ENCODE data around the gene BRICD5. TPM values are rescaled to one million over a fixed set of nuclear protein-coding genes. Genes with fewer than 3 reads are reported as not detected.

Gene BRICD5
- total RNA-seq, 1 experiment from 2014 or later, result 17.1 TPM

- peaks cover 35% of the 10 kb centered on the region for H3F3A ChIP-seq (ENCODE audit: insufficient read depth, low read depth)
- H2AFZ ChIP-seq, result no peak overlapping the region
- TF ChIP-seq CTCF (conservative IDR thresholded peaks at IDR 0.05) (no peak), EZH2 (IDR thresholded peaks at IDR 0.05; ENCODE audit: low read depth) (no peak)
- intact Hi-C loops (cut with micrococcal nuclease; ENCODE audit: unreplicated experiment), result no loop called here
- no peak for DNase-seq
- H3K4me3 ChIP-seq, result no peak overlapping the region
- ChIA-PET POLR2A (ENCODE audit: unreplicated experiment) (no interaction called here), CTCF (no interaction called here)
- no peak overlapping the region for H3K4me2 ChIP-seq
- H3K79me2 ChIP-seq (ENCODE audit: low read depth), result no peaks in the 10 kb centered on the region
- H3K27me3 ChIP-seq (ENCODE audit: insufficient read depth, low read depth), result no peaks in the 10 kb centered on the region
- no peaks in the 10 kb centered on the region for H3K9me2 ChIP-seq (ENCODE audit: insufficient read depth)
- no peaks in the 10 kb centered on the region for H3K4me1 ChIP-seq (replicated peaks; ENCODE audit: insufficient read depth)
- H3K9me3 ChIP-seq (ENCODE audit: insufficient read depth, low read depth), result no peaks in the 10 kb centered on the region
- BruUV-seq (replicated peaks), result no TSS peak
- H4K20me1 ChIP-seq (ENCODE audit: insufficient read depth), result peaks cover 17% of the 10 kb centered on the region; the same call in 1 of the 2 replicates
- no peak overlapping the region for H3K27ac ChIP-seq
- H3K36me3 ChIP-seq (ENCODE audit: low read depth), result no peaks in the 10 kb centered on the region; the same call in 1 of the 2 replicates
These were observed 27.0 kb upstream of the BRICD5 start for GRCh38 chr16:2237493-2238149.

DNA sequence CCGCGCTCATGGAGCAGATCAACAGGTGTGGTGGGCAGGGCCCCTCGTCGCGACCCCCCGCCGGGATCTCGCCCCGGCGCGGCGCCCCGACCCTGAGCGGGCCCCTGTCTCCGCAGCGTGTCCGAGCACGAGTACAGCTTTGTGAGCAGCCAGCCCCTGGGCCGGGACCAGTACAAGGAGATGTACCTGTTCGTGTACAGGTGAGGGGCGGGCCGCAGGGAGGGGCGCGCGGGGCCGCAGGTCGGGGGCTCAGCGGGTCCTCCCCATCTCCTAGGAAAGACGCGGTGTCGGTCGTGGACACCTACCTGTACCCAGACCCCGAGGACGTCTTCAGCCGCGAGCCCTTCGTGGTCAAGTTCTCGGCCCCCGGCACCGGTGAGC, 26.4 kb upstream of the BRICD5 start:
- Histone ChIP-seq H3K9me2 (ENCODE audit: insufficient read depth) (no peaks in the 10 kb centered on the region), H4K20me1 (ENCODE audit: insufficient read depth) (peaks cover 17% of the 10 kb centered on the region; the same call in 1 of the 2 replicates), H3K4me1 (replicated peaks; ENCODE audit: insufficient read depth) (no peaks in the 10 kb centered on the region), H3K27ac (no peak overlapping the region), H3K79me2 (ENCODE audit: low read depth) (no peaks in the 10 kb centered on the region), H3K4me3 (no peak overlapping the region), H3K27me3 (ENCODE audit: insufficient read depth, low read depth) (no peaks in the 10 kb centered on the region), H3K4me2 (no peak overlapping the region), H3K36me3 (ENCODE audit: low read depth) (no peaks in the 10 kb centered on the region; the same call in 1 of the 2 replicates), H2AFZ (no peak overlapping the region), H3F3A (ENCODE audit: insufficient read depth, low read depth) (peaks cover 32% of the 10 kb centered on the region), H3K9me3 (ENCODE audit: insufficient read depth, low read depth) (no peaks in the 10 kb centered on the region)
- intact Hi-C loops (cut with micrococcal nuclease; ENCODE audit: unreplicated experiment), result no loop called here
- CTCF ChIA-PET, result no interaction called here
- POLR2A ChIA-PET (ENCODE audit: unreplicated experiment), result no interaction called here
- TF ChIP-seq CTCF (conservative IDR thresholded peaks at IDR 0.05), result no peak
- no peak for TF ChIP-seq EZH2 (IDR thresholded peaks at IDR 0.05; ENCODE audit: low read depth)
- BruUV-seq (replicated peaks), result no TSS peak
- DNase-seq, result no peak

DNA sequence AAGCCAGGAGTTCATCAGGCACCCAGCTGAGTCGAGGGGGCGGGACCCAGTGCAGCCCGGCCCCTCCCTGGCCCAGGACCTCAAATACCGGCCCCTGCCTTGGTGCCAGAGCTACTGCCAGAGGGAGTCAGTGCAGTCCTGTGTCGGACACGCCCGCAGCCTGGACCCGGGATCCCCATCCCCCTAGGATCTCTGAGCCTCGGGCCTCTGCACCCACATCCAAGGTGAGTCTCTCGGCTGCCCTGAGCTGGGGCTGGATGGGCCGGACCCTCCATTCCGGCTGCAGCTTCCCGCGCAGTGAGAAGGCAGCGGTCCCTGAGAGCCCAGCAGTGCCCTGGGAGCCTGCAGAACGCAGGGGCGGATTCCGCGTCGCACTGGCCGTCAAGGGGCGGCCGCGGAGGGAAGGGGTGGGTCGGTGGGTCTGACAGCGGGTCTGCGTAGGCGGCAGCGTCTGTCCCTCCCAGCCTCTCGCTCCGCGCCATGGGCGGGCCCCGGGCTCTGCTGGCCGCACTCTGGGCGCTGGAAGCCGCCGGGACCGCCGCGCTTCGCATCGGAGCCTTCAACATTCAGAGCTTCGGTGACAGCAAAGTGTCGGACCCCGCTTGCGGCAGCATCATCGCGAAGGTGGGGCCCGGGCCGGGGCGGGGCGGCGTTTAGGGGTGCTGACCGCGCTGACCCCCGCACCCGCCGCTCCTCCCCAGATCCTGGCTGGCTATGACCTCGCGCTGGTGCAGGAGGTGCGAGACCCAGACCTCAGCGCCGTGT, 25.9 kb upstream of the BRICD5 start, which contains the start of gene DNASE1L2:
Gene DNASE1L2, plus strand, starts transcription at position 108 of the 765 bp plus-strand sequence. Its CDS starts 373 bp downstream, at position 481.
- peaks cover 31% of the 10 kb centered on the region for H3F3A ChIP-seq (ENCODE audit: insufficient read depth, low read depth)
- intact Hi-C loops (cut with micrococcal nuclease; ENCODE audit: unreplicated experiment), result no loop called here
- TF ChIP-seq CTCF (conservative IDR thresholded peaks at IDR 0.05) (no peak), EZH2 (IDR thresholded peaks at IDR 0.05; ENCODE audit: low read depth) (no peak)
- no peaks in the 10 kb centered on the region for H3K79me2 ChIP-seq (ENCODE audit: low read depth)
- no peaks in the 10 kb centered on the region for H3K9me2 ChIP-seq (ENCODE audit: insufficient read depth)
- no peak within 1 kb of the TSS for H3K4me3 ChIP-seq
- H3K9me3 ChIP-seq (ENCODE audit: insufficient read depth, low read depth), result no peaks in the 10 kb centered on the region
- no peak within 1 kb of the TSS for H3K4me2 ChIP-seq
- peaks cover 17% of the 10 kb centered on the region; the same call in 1 of the 2 replicates for H4K20me1 ChIP-seq (ENCODE audit: insufficient read depth)
- H3K27me3 ChIP-seq (ENCODE audit: insufficient read depth, low read depth), result no peaks in the 10 kb centered on the region
- no TSS peak for BruUV-seq (replicated peaks)
- no peak within 1 kb of the TSS for H3K27ac ChIP-seq
- H3K36me3 ChIP-seq (ENCODE audit: low read depth), result no peaks in the 10 kb centered on the region
- H2AFZ ChIP-seq, result no peak within 1 kb of the TSS
- POLR2A ChIA-PET (ENCODE audit: unreplicated experiment), result interaction anchor here (0.6 kb wide), 1 partner anchor 14 kb away, joined by 4 read pairs; no protein-coding TSS in a partner anchor
- no peaks in the 10 kb centered on the region for H3K4me1 ChIP-seq (replicated peaks; ENCODE audit: insufficient read depth)
- DNase-seq, result no peak
- CTCF ChIA-PET, result no interaction called here

All from PC-9 (cell line).